GM19452 (cell line): ENCODE data around the gene E2F4.
A peak's percentile ranks its signal among the peaks of the same experiment; 100 is the strongest.

Source experiments
- ATAC-seq: cut with Tn5 transposase; IDR thresholded peaks from one replicate; pipeline ENCODE4 v1.9.1; 2021; ENCODE audit not compliant: unreplicated experiment

The E2F4 gene

GRCh38 chr16:67157892-67158635 is 33.9 kb upstream of the E2F4 start:
- no peak for ATAC-seq

- peak; percentile 36 for ATAC-seq
Observed at GRCh38 chr16:67158637-67159600, 33.0 kb upstream of the E2F4 start.

- no peak for ATAC-seq
Observed at GRCh38 chr16:67161595-67162058, 30.3 kb upstream of the E2F4 start.

- ATAC-seq, result no peak
Observed at GRCh38 chr16:67162506-67163163, 29.3 kb upstream of the E2F4 start.

- no peak for ATAC-seq
Observed at GRCh38 chr16:67163164-67163998, 28.6 kb upstream of the E2F4 start.

GRCh38 chr16:67163999-67164558 is 27.9 kb upstream of the E2F4 start:
- no peak for ATAC-seq

GRCh38 chr16:67164599-67165061 is 27.3 kb upstream of the E2F4 start, which contains the start of gene HSF4:
HSF4 (plus strand) TSS chr16:67164745; CDS start chr16:67164812, 67 bp downstream.
- no peak for ATAC-seq

GRCh38 chr16:67165121-67166078 is 26.6 kb upstream of the E2F4 start:
- no peak for ATAC-seq

- no peak for ATAC-seq
Observed at GRCh38 chr16:67166110-67166547, 25.8 kb upstream of the E2F4 start.

- ATAC-seq, result no peak
Observed at GRCh38 chr16:67166598-67167168, 25.3 kb upstream of the E2F4 start.

GRCh38 chr16:67167588-67167987 is 24.4 kb upstream of the E2F4 start:
- ATAC-seq, result no peak

- no peak for ATAC-seq
Observed at GRCh38 chr16:67169011-67169451, 22.9 kb upstream of the E2F4 start.

- no peak for ATAC-seq
Observed at GRCh38 chr16:67169642-67170167, 22.2 kb upstream of the E2F4 start.

- ATAC-seq, result peak; percentile 34
Observed at GRCh38 chr16:67170168-67170948, 21.6 kb upstream of the E2F4 start, which contains the start of gene NOL3. NOL3 (plus strand) TSS chr16:67170538.

- peak; percentile 8 for ATAC-seq
Observed at GRCh38 chr16:67170949-67171649, 20.9 kb upstream of the E2F4 start.

GRCh38 chr16:67173323-67173722 is 18.6 kb upstream of the E2F4 start:
- ATAC-seq, result no peak
